KG1 (cell line): ENCODE results near the gene PRR7.
A peak's percentile ranks its signal among the peaks of the same experiment; 100 is the strongest.
"Not testable (repeated sequence)": the region's sequence is repeated elsewhere in the genome, so short reads cannot be mapped to it uniquely, and the experiment has no call there.

Experiments used
- DNase-seq: peaks from one replicate; lab custom pipeline; 2025; lab: John Stamatoyannopoulos, UW

PRR7 gene, protein sequence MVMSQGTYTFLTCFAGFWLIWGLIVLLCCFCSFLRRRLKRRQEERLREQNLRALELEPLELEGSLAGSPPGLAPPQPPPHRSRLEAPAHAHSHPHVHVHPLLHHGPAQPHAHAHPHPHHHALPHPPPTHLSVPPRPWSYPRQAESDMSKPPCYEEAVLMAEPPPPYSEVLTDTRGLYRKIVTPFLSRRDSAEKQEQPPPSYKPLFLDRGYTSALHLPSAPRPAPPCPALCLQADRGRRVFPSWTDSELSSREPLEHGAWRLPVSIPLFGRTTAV

DNA sequence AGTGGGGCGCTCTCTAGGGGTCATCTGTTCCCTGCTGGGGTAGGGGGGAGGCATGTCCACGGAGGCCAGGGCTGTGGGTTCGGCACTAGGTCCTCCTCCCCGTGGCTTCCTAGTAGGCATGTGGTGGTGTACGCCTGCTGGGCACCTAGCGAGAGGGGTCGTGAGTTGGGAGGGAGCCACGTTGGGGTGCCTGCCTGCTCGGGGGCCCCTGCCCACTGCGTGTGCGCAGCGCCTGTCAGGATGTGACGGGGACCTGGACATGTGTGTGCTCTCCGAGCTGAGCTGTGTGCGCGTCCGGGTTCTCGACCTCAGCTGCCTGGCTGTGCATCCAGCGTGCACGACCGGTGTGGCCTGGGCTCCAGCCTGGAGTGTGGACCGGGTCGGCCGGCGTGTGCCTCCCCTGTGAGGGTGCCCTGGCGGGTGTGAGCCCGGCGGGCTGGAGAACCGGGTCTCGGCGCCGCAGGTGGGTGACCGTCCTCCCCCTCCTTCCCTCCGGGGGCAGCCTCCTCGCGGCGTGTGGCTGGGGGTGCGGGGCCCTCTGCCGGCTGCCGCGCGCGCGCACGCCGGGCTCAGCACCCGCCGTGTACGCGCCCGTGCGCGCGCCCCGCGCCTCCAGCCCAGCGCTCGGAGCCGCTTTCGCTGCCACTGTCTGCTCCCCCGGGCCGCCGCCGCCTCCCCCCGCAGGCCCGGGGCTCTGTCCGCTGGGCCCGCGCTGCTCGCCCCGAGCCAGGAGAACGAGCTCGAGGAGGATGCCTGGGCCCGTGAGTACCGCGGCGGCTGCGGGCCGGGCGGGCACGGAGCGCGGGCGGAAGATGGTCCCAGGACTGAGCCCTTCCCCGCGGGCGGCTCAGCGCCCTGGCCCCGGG lies at the start of gene PRR7:
Gene PRR7 (plus strand): TSS at position 615 of the 866 bp plus-strand sequence. CDS start 8,254 bp downstream, outside the sequence.
- DNase-seq = peak; percentile 84

DNA sequence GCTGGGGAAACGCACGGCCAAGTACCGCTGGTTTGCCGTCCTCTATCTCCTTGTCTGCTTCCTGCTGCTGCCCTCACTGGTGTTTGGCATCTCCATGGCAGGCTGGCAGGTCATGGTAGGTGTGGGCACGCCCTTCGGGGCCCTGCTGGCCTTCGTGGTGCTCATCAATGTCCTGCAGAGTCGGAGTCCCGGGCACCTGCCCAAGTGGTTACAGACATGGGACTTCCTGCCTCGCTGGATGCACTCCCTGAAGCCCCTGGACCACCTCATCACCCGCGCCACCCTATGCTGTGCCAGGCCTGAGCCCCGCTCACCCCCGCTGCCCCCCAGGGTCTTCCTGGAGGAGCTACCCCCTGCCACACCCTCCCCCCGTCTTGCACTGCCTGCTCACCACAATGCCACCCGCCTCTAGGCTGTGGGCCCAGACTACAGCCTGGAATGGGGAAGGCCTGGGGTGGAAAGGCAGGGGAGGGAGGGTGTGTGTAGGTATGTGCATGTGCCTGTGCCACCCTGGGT lies 48.7 kb upstream of the PRR7 start:
- no peak for DNase-seq

DNA sequence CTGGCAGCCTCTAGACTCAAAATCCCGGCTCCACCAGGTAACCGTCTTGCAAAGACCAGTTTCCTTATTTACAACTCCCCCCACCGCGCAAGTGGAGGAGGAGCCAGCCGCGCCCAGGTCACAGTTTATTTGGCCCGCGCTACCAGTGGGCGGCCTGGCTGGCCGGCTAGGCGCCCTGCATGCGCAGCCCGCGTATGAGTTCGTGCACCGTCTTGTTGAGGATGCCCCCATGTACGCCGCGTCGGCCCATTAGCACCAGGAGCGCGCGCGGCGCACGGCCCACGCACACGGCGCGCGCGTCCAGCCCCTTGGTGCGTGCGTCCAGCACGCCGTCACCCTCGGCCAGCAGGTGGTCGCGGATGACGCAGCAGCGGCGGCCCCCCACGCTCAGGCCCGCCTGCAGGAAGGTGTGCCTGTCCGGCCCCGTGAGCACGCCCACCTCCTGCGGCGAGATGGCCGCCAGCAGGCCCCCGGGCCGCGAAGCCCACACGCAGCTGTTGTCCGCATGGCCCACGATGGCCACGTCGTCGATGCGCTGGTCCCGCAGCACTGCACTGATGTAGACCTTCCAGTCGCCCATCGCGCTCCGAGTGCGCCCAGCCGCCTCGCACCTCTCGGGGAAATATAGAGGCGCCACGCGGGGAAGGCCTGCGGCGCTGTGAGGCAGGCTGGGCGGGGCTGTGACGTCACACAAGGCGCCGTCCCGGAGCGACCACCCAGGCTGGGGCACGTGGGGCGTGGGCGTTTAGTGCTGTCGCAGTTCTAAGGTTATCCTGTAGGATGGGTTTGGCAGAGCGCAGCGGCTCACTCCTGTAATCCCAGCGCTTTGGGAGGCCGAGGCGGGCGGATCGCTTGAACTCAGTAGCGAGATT lies 46.4 kb upstream of the PRR7 start, which contains the start of gene PFN3:
Gene PFN3 (minus strand): TSS at position 665 of the 872 bp plus-strand sequence. CDS start 85 bp downstream, at position 580.
- no peak for DNase-seq

DNA sequence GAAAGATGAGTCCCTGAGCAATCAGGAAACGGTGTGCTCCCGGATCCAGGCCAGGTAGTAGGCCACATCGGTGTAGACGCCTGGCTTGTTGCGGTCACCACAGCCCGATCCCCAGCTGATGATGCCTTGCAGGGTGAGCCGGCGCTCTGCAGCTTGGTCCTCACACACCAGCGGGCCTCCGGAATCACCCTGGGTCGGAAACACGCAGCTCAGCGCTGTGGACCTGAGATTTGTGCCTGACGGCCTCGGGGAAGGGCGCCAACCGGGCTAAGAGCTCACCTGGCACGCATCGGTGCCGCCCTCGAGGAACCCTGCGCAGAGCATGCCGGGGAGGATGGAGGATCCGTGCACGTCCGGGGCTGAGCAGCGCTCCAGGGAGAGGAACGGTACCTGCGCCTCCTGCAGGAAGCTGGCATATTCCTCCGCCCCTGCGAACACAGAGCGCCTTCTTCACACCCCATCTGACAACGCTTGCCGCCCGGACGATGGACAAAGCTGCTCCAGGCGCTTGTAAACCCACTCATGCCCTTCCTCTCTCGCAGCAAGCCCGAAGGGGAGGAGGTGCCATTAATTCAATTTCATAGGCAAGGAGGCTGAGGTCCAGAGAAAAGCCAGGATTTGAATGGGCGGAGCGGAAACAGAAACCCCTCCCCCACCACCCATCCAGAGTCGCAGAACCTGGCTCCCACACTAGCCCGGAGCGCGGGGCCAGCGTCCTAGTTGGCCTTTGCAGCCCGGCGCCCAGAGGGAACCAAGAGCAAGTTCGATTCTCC lies 44.2 kb upstream of the PRR7 start:
- DNase-seq = no peak

DNA sequence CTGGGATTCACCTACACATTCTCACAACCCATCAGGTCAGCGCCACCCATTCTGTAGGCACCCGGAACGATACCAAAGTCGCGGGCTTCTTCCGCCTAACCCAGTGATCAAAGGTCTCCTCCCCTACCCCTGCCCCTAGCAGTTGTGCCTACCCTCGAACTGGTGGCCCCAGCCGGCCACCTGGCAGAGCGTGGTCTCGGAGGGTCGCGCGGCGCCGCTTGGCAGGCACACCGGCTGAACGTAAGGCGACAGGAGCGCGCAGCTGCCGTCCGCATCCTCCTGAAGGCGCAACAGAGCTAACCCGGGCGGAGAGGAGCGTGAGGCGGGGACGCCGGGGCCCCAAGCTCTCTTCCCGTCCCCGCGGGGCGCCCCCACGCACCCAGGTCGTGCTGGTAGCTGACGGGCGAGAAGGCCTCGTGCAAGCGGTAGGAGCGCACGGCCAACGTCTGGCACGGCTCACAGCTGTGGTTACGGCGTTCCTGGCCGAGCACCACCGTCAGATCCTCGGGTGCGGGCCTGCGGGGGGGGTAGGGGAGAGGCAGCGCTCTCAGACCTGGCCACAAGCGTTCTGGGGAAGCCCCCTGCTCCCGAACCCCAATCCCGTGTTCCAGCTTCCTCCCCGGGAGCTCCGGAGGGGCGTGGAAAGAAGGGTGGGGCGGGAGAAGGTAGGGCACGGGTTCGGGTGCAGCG lies 43.4 kb upstream of the PRR7 start:
- no peak for DNase-seq

DNA sequence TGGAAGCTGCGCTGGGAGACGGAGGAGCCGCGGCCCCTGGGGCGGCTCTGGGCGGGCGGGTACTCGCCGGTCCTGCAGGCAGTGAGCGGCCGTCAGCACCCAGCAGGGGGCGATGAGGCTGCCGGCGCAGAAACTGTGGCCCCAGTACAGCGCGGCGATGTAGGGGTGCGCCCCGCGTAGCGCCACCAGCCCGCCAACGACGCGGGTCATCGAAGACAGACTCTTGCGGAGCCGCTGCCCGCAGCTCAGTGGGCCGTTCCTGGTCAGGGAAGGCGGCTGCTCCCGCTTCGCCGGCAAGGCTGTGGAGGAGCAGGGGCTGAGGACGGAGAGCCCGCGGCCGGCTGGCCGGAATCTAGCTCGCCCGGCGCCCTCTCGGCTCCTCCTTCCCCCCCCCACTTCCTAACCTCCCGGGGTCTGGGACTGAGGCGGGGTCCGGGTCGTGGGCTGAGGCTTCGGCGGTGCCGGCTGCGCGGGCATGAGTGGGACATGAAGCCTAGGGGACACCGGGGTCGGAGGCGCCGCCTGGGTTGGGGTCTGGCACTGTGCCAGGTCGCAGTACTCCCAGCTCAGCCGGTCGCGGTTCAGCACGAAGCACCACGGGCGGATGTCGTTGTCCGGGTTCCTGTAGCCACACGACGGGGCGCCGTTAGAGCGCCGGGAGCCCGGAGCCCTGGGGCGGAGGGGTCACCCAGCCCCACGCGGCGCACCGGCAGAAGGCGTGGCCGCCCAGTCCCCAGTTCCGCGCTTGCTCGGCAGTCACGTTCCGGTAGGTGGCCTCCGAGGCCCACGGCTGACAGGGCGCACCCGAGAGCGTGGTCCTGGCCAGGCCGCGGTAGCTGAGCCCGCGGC lies 42.6 kb upstream of the PRR7 start:
- peak; percentile 80 for DNase-seq

DNA sequence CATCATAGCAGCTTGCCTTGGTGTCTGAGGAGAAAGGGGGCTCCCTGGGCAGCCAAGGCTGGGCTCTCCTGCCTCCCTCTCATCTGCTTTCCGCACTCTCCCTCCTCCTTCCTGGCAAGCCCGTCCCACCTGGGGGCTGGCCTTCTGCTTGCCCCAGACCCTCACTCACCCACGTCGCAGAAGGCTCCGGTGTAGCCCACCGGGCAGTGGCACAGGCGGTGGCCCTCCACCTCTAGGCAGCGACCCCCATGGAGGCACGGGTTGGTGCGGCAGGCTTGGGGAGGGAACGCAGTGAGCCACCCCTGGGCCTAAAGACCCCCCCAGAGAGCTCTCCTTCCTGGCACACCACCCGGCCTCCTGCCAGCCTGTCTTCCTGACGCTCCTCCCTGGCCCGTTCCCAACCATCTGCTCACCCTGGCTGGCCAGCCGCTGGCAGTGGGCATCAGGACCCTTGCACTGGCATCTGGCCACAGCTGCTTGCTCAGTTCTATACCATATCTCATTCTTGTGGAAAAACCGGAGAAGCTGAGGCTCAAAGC lies 41.9 kb upstream of the PRR7 start:
- DNase-seq = no peak

DNA sequence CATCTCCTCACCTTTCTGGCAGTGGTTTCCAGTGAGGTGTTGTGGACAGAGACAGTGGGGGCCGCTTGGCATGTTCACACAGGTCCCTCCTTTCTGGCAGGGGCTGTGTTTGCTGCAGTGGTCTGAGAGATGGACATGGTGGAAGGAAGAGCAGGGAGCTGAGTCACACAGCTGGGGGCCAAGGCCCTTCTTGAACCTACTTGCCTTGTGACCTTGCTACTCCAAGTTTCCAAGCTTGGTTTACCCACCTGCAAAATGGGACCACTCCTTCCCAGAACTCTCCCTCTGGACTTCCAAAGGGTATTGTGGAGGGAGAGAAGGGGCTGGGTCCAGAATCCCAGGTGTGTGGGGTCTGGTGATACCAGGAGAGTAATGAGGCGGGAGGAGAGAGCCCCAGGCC lies 41.3 kb upstream of the PRR7 start:
- no peak for DNase-seq

DNA sequence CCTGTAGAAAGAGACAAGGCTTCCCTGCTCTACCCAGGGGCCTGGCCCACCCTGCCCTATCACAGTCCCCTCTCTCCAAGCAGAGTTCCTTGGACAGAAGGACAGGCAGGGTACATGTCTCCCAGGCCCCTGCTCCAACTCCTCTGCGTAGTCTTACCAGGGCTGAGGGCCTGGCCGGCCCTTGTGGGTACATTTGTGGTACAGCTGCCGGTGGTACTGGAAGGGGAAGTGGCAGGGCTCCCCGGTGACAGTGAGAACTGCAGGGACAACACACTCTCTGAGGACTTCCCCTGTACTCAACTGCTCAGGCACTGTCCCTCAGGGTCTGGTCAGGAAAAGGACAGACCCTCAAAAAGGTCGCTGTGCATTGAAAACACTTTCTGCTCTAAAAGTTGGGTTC lies 40.8 kb upstream of the PRR7 start:
- peak; percentile 75 for DNase-seq

DNA sequence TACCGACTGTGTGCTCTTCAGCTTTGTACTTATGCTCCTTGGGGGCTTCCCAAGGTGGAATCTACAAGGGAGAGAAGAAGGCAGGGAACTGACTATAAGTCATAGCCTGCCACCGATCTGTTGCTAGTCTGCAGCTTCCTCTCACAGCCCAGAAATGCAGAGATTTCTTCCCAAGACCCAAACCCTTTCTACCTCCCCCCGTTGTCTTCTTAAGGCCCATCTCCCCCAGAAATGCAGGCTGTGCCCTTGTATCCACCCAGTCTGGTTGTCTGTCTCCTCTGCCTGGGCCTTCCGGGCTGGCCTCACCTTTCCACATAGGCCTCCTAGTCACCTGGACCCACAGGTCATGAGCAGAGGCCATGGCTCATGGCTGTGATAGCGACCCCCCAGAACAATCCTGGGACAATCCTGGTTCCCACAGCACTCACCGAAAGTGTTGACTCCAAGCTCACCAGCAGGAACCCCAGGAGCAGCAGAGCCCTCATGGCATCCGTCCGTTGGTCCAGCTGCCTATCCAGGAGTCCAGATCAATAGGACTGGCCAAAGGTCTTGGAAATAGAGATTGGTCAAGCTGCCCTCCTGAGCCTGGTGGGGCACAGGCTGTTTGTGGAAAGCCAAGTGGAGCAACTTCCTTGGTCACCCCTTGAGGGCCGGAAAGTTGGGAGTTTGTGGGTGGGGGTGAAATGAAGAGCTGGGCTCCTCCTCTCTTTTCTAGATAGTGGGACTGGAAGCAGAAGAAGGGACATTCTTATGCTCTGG lies 37.4 kb upstream of the PRR7 start, which contains the start of gene F12:
Gene F12 (minus strand): TSS at position 522 of the 759 bp plus-strand sequence. CDS start 37 bp downstream, at position 485.
- no peak for DNase-seq

DNA sequence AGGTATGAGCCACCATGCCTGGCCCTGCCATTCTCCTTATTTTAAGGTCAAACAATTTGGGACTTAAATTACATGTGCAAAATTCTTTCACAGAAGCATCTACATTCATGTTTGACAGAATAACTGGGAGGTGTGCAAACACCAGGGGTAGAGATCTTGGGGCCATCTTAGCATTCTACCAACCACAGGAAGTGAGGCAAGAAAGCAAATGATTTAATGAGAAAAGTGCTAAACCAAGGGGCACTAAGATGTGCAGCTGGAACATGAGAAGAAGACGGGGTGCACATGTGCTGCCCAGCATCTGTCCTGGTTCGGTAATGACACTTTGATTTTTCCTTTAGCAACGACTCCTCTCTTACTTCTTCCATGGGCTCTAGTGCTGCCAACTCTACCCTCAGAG lies 36.0 kb upstream of the PRR7 start:
- no peak for DNase-seq

DNA sequence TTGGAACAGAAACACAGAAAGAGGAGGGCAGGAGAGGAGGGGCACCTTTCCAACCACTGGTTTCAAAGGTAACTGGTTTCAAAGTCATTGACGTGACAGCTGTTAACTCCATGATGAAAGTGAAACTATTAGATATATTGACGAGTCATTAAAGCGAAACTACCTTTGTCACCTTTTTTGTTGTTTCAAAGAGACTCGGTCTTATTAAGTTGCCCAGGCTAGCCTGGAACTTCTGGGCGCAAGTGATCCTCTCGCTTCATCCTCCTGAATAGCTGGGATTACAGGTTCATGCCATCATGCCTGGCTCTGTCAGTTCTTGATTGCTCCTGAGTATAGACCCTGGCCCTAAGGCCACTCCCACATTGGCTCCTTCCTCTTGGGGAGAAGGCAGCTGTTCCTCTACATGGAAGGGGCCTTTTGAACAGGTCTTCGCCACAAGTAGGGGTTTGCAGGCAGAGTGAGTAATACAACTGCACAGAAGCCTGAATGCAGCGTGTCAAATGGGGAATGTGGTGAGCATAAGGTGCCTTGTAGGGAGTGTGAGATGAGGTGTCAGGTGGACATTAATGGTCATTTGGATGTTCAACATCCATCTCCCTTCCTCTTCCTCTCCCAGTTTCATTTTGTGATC lies 33.9 kb upstream of the PRR7 start:
- DNase-seq = no peak

DNA sequence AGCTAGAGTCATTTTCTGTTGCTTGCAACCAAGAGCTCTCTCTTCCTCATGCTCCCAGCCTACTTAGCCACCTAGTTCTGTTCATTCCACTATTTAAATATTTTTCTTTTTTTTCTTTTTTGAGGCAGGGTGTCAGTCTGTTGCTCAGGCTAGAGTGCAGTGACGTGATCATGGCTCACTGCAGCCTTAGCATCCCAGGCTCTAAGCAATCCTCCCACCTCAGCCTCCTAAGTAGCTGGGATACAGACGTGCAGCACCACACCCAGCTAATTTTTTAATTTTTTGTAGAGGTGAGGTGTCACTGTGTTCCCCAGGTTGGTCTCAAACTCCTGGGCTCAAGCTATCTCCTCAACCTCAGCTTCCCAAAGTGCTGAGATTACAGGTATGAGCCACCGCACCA lies 32.1 kb upstream of the PRR7 start:
- DNase-seq = no peak

DNA sequence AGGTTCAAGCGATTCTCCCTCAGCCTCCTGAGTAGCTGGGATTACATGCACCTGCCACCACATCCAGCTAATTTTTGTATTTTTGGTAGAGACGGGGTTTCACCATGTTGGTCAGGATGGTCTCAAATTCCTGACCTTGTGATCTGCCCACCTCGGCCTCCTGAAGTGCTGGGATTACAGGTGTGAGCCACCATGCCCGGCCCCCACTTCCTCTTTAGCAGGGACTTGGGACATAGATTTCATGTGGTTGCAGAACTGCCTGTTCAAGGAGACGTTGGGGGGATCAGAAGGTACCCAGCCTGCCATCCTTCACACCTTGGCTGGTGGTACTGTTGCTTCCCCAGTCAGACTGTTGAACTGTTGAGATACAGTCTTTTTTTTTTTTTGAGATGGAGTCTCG lies 29.5 kb upstream of the PRR7 start:
- DNase-seq = not testable (repeated sequence)

DNA sequence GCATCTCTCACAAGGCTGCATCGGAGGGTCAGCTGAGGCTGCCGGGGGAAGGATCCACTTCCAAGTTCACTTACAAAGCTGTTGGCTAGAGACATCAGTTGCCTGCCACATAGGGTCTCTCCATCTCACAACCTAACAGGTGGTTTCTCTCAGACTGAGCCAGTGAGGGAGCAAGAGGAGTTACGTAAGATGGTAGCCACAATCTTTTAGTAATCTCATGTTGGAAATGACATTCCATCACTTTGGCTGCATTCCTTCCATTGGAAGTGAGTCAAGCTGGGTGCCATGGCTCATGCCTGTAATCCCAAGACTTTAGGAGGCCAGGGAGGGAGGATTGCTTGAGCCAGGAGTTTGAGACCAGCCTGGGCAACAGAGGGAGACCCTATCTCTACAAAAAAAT lies 27.6 kb upstream of the PRR7 start:
- DNase-seq = no peak

DNA sequence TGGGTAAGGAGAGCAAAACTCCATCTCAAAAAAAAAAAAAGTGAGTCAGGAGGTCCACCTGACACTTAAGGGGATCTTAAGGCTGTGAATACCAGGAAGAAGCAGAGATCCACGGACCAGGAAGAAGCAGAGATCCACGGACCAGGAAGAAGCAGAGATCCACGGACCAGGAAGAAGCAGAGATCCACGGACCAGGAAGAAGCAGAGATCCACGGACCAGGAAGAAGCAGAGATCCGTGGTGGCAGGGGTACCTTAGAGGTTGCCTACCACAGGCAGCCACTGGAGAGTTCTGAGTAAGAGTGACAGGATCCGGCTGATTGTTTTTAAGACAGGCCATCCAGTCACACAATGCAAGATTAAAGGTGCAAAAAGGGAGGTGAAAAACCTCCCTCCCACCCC lies 26.1 kb upstream of the PRR7 start:
- not testable (repeated sequence) for DNase-seq

DNA sequence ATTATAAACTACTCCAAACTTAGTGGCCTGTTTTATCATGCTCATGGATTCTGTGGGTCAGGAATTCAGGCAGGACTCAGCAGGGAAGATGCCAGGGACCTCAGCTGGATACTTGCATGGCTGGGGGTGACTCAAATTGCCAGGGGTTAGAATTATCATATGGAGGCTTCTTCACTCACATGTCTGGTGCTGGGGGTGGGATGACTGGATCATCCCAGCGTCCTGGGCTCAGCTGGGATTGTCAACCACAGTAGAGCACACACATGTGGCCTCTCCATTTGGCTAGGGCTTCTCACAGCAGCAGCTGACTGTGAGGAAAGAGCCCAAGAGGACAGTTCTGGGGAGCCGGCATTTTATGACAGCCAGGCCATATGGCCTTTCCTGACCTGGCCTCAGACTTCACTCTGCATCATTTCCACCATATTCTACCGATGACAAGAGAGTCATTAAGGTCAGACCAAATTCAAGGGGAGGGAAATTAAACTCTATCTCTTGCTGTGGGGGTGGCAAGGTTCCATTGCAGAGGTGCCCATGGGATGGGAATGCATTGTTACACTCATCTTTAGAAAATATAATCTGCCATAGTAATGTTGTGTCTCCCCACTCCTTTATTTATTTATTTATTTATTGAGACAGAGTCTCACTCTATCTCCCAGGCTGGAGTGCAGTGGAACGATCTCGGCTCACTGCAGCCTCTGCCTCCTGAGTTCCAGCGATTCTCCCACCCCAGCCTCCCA lies 25.4 kb upstream of the PRR7 start:
- no peak for DNase-seq
